Sigmoid colon (tissue), 7 donors: ENCODE data around the gene CTLA4. TPM values are rescaled to one million over a fixed set of nuclear protein-coding genes. Genes with fewer than 3 reads are reported as not detected.

Experiments
- DNase-seq: peaks from one replicate; pipeline ENCODE4 v3.0.0-alpha.2; 2019
- H3K27ac ChIP-seq, 4 donors: fragments of 200-600 bp; sonication (generic); one replicate each; pipeline ENCODE4 v1.5.1; 2016 to 2019; ENCODE audit warnings: mild to moderate bottlenecking in 1 of 4
- H3K27me3 ChIP-seq, 3 donors: fragments of 200-600 bp; sonication (generic); one replicate each; pipeline ENCODE4 v1.5.1; 2019; ENCODE audit warnings: mild to moderate bottlenecking in 1 of 3
- H3K36me3 ChIP-seq, 4 donors: fragments of 200-600 bp; sonication (generic); one replicate each; pipeline ENCODE4 v1.5.1; 2016 to 2019
- H3K4me1 ChIP-seq, 4 donors: fragments of 200-600 bp; sonication (generic); one replicate each; pipeline ENCODE4 v1.5.1; 2017 to 2019
- H3K4me3 ChIP-seq, 4 donors: fragments of 200-600 bp; sonication (generic); one replicate each; pipeline ENCODE4 v1.5.1; 2017 to 2019; ENCODE audit warnings: mild to moderate bottlenecking in 2 of 4, moderate library complexity in 1 of 4
- H3K9me3 ChIP-seq, 4 donors: fragments of 200-600 bp in 3 of 4; sonication (generic) in 3 of 4; one replicate each; pipeline versions ENCODE4 v1.5.1 to v1.6.1; 2013 to 2019
- EP300 ChIP-seq, 4 donors: sonication (generic); formaldehyde crosslinking; IDR thresholded peaks; one replicate each; pipeline ENCODE4 v1.6.1; 2017; ENCODE audit warnings: antibody characterized with exemption in 4 of 4
- POLR2AphosphoS5 ChIP-seq, 4 donors: sonication (generic); formaldehyde crosslinking; IDR thresholded peaks; one replicate each; pipeline ENCODE4 v1.6.1; 2017; ENCODE audit warnings: antibody characterized with exemption in 4 of 4
- WGBS, 2 donors: extraction: QIAGEN DNeasy Blood & Tissue Kit; methylation state at CpG; one replicate each; pipeline ENCODE4 v1.1.7; 2013; 5-methylcytosine and 5-hydroxymethylcytosine counted together
- intact Hi-C: fragments of 100-400 bp; cut with DNase I; formaldehyde crosslinking; loops from one replicate; pipeline ENCODE4 v1.15.1; 2023
- polyA plus RNA-seq, 3 donors: library from polyadenylated mRNA; stranded (reverse); fragments of 200-250 nt; gene quantifications; one replicate each; pipeline ENCODE4 v1.2.3, GENCODE V29; 2013
- total RNA-seq, 4 donors: library from RNA; depleted of rRNA; stranded (reverse); fragments of >200 nt; gene quantifications; one replicate each; pipeline ENCODE4 v1.1.0, GENCODE V29; 2016
- donor health status: healthy with polysubstance abuse.
- donor health status: Bipolar disorder and iron deficiency.
- donor health status: healthy.

Gene CTLA4
- total and polyA plus RNA-seq, 7 donors = 0.49 to 9.0 TPM; not detected in 5

DNA sequence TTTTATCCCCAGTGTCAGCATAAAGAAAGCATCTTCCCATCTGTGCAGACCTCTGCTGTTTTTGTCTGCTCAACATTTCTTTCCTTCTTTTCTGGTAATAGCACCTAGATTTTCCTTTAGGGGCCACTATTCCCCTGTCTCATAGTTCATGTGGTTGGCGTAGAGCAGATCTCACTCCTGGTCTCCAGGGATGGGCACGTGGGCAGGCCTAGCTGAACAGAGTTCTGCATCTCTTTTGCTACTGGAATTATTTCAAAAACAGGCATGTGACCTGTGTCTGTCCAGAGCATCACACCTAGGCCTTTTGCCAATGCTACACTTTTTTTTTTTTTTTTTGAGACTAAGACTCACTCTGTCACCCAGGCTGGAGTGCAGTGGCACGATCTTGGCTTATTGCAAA lies 51.3 kb downstream of the CTLA4 start:
- Histone ChIP-seq H3K27ac (peak overlapping the region in 1 of 4 donors; percentile 26), H3K9me3 (no peaks in the 10 kb centered on the region), H3K4me3 (no peak overlapping the region), H3K27me3 (no peaks in the 10 kb centered on the region), H3K36me3 (no peaks in the 10 kb centered on the region), H3K4me1 (peaks cover 0 to 13% (median 0%) of the 10 kb centered on the region in 4 donors)
- peak in 1 of 4 donors; percentile 4 for TF ChIP-seq POLR2AphosphoS5 (IDR thresholded peaks at IDR 0.05)
- TF ChIP-seq EP300 (IDR thresholded peaks at IDR 0.05) = no peak
- 86 to 92% methylated on average over 3 of the region's 3 CpGs for WGBS, 2 donors
- DNase-seq = no peak
- intact Hi-C loops = no loop called here

Other genes with a start within 250 kb of the CTLA4 start
- 1 to 10 TPM in 2 of 4 donors, under 1 TPM in 2; 0.28 to 2.9 (median 0.95) TPM for gene CD28, start 161.1 kb upstream of the CTLA4 start, total RNA-seq
- gene CD28, start 161.1 kb upstream of the CTLA4 start, polyA plus RNA-seq = 1 to 10 TPM in 2 of 3 donors, under 1 TPM in 1; under 0.01 to 6.2 (median 2.5) TPM
- gene ICOS, start 69.0 kb downstream of the CTLA4 start, total RNA-seq = under 1 TPM in 1 of 4 donors, not detected in 3; 0.27 TPM
- gene ICOS, start 69.0 kb downstream of the CTLA4 start, polyA plus RNA-seq = 1 to 10 TPM in 1 of 3 donors, not detected in 2; 6.4 TPM